ENCODE measurements around the gene CFAP141. TPM values are rescaled to one million over a fixed set of nuclear protein-coding genes. Genes with fewer than 3 reads are reported as not detected.

CFAP141 gene
- total and polyA plus RNA-seq, 3 experiments from 2014 or later, result not detected

DNA sequence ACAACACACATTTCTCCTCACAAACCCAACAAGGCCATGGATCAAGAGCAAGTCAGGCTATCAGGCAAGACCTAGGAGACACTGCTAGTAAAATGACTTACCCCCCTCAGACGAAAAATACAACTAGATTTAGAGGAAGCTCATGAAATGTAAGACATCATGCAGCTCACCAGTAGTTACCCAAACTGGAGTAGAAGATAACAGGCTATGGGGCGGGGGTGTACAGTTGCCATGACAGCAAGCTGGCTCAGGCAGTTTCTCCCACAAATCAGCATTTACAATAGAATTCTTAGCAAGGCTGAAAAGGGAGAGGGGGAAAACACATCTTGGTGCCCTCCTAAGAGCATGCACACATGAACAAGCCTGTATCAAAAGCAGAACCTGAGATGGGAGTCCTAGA lies 28.1 kb downstream of the CFAP141 start:
- Histone ChIP-seq H3K4me1 (ENCODE audit: insufficient read depth, low read length) (peaks cover 64% of the 10 kb centered on the region), H3K4me3 (ENCODE audit: low read length) (no peak overlapping the region)

GRCh38 chr1:154176337-154176736 lies 29.8 kb downstream of the CFAP141 start:
- peaks cover 36% of the 10 kb centered on the region for H3K36me3 ChIP-seq (ENCODE audit: insufficient read depth, low read length)
- POLR2A ChIA-PET, result no interaction called here
- no peak overlapping the region for H3K27ac ChIP-seq (ENCODE audit: low read depth, low read length)

More for the DNA sequence above, 28.1 kb downstream of the CFAP141 start:
- H3K27ac Mint-ChIP-seq, result peak overlapping the region; percentile 58 to 100 (median 91)
- peak overlapping the region; percentile 49 to 100 (median 81) for H3K4me3 Mint-ChIP-seq
- Histone ChIP-seq H3K27ac (ENCODE audit: low read depth, low read length) (no peak overlapping the region), H3K36me3 (ENCODE audit: insufficient read depth, low read length) (peaks cover 19% of the 10 kb centered on the region), H3K9me3 (ENCODE audit: low read length) (no peaks in the 10 kb centered on the region), H3K27me3 (ENCODE audit: insufficient read depth, low read length, poor library complexity, severe bottlenecking) (no peaks in the 10 kb centered on the region)
- H3K9me3 Mint-ChIP-seq, result no peaks in the 10 kb centered on the region
- no peaks in the 10 kb centered on the region for H3K27me3 Mint-ChIP-seq
- H3K36me3 Mint-ChIP-seq, result peaks cover under 1 to 68% (median 4%) of the 10 kb centered on the region in 3 donors
- CTCF ChIA-PET, result no interaction called here
- POLR2A ChIA-PET, result interaction anchor here (1.5 kb wide), 1 partner anchor 20 kb away, joined by 4 read pairs; no protein-coding TSS in a partner anchor
- no peak for DNase-seq
- H3K4me1 Mint-ChIP-seq, result peaks cover 63 to 74% (median 74%) of the 10 kb centered on the region in 3 donors

GRCh38 chr1:154174654-154175053 lies 31.5 kb downstream of the CFAP141 start:
- H3K36me3 ChIP-seq (ENCODE audit: insufficient read depth, low read length), result peaks cover 53% of the 10 kb centered on the region
- no peak overlapping the region for H3K4me3 Mint-ChIP-seq
- CTCF ChIA-PET, result interaction anchor here (1.4 to 3.0 kb wide), 3 partner anchors 13 to 17 kb away, joined by 4 to 7 read pairs (median 6); no protein-coding TSS in a partner anchor
- H3K27ac ChIP-seq (ENCODE audit: low read depth, low read length), result no peak overlapping the region
- POLR2A ChIA-PET, result no interaction called here
- DNase-seq, result no peak
- no peak overlapping the region for H3K4me3 ChIP-seq (ENCODE audit: low read length)
- no peaks in the 10 kb centered on the region for H3K27me3 ChIP-seq (ENCODE audit: insufficient read depth, low read length, poor library complexity, severe bottlenecking)
- no peaks in the 10 kb centered on the region for H3K27me3 Mint-ChIP-seq
- H3K27ac Mint-ChIP-seq, result peak overlapping the region in 1 of 8 donors; percentile 44
- peaks cover 15 to 78% (median 24%) of the 10 kb centered on the region in 3 donors for H3K36me3 Mint-ChIP-seq
- H3K4me1 Mint-ChIP-seq, result peaks cover 56 to 71% (median 71%) of the 10 kb centered on the region in 3 donors
- H3K9me3 ChIP-seq (ENCODE audit: low read length), result no peaks in the 10 kb centered on the region
- no peaks in the 10 kb centered on the region for H3K9me3 Mint-ChIP-seq
- peaks cover 41% of the 10 kb centered on the region for H3K4me1 ChIP-seq (ENCODE audit: insufficient read depth, low read length)

More at GRCh38 chr1:154176337-154176736, 29.8 kb downstream of the CFAP141 start:
- no peaks in the 10 kb centered on the region for H3K27me3 ChIP-seq (ENCODE audit: insufficient read depth, low read length, poor library complexity, severe bottlenecking)
- H3K27me3 Mint-ChIP-seq, result no peaks in the 10 kb centered on the region
- no peaks in the 10 kb centered on the region for H3K9me3 ChIP-seq (ENCODE audit: low read length)
- H3K4me3 ChIP-seq (ENCODE audit: low read length), result no peak overlapping the region
- CTCF ChIA-PET, result interaction anchor here (1.4 to 3.0 kb wide), 2 partner anchors 16 to 20 kb away, joined by 3 to 7 read pairs; no protein-coding TSS in a partner anchor
- peaks cover 65 to 77% (median 77%) of the 10 kb centered on the region in 3 donors for H3K4me1 Mint-ChIP-seq
- peak overlapping the region in 5 of 7 donors; percentile 14 to 62 (median 38) for H3K4me3 Mint-ChIP-seq
- H3K36me3 Mint-ChIP-seq, result peaks cover 13 to 71% (median 17%) of the 10 kb centered on the region in 3 donors
- DNase-seq, result no peak
- H3K9me3 Mint-ChIP-seq, result no peaks in the 10 kb centered on the region
- H3K4me1 ChIP-seq (ENCODE audit: insufficient read depth, low read length), result peaks cover 57% of the 10 kb centered on the region
- peak overlapping the region; percentile 21 to 93 (median 68) for H3K27ac Mint-ChIP-seq

DNA sequence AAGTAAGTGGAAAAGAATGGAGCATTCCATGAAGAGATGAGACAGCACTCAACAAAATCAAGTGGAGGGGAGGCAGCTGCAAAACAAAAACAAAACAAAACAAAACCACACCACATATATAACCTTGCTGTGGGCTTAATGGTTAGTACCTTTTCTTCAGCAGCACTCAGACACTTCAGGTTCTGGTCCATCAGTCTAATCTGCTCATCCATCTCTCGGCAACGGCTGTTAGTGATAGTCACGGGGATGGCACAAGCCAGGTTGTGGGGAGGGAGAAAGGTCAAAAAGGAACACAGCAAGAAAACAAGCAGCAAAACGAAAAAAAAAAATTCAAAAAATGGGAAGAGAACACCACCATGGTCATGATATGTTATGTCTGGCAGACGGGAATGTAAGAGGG lies 34.3 kb downstream of the CFAP141 start:
- Histone ChIP-seq H3K9me3 (ENCODE audit: low read length) (no peaks in the 10 kb centered on the region), H3K4me1 (ENCODE audit: insufficient read depth, low read length) (peaks cover 13% of the 10 kb centered on the region), H3K27me3 (ENCODE audit: insufficient read depth, low read length, poor library complexity, severe bottlenecking) (no peaks in the 10 kb centered on the region), H3K36me3 (ENCODE audit: insufficient read depth, low read length) (peaks cover 70% of the 10 kb centered on the region), H3K4me3 (ENCODE audit: low read length) (no peak overlapping the region), H3K27ac (ENCODE audit: low read depth, low read length) (no peak overlapping the region)
- H3K27ac Mint-ChIP-seq, result peak overlapping the region in 7 of 8 donors; percentile 13 to 82 (median 63)
- no peak overlapping the region for H3K4me3 Mint-ChIP-seq
- H3K9me3 Mint-ChIP-seq, result no peaks in the 10 kb centered on the region
- CTCF ChIA-PET, result interaction anchor here (0.8 to 1.0 kb wide), 2 partner anchors 13 to 185 kb away, joined by 3 read pairs; partner anchors contain the start of gene RAB13
- POLR2A ChIA-PET, result no interaction called here
- H3K36me3 Mint-ChIP-seq, result peaks cover 15 to 84% (median 35%) of the 10 kb centered on the region in 3 donors
- no peaks in the 10 kb centered on the region for H3K27me3 Mint-ChIP-seq
- H3K4me1 Mint-ChIP-seq, result peaks cover 32 to 54% (median 52%) of the 10 kb centered on the region in 3 donors
- DNase-seq, result no peak

- POLR2A ChIA-PET, result no interaction called here
- H3K27ac Mint-ChIP-seq, result peak overlapping the region in 6 of 8 donors; percentile 65 to 86 (median 76)
Observed at GRCh38 chr1:154171223-154171583, 34.9 kb downstream of the CFAP141 start.

GRCh38 chr1:154170547-154171222 lies 35.4 kb downstream of the CFAP141 start:
- Mint-ChIP-seq H3K36me3 (peaks cover 15 to 86% (median 37%) of the 10 kb centered on the region in 3 donors), H3K4me1 (peaks cover 23 to 43% (median 42%) of the 10 kb centered on the region in 3 donors), H3K9me3 (no peaks in the 10 kb centered on the region), H3K4me3 (no peak overlapping the region), H3K27ac (peak overlapping the region; percentile 24 to 88 (median 68)), H3K27me3 (no peaks in the 10 kb centered on the region)
- H3K27ac ChIP-seq (ENCODE audit: low read depth, low read length), result no peak overlapping the region
- ChIA-PET CTCF (interaction anchor here (1.0 kb wide), 1 partner anchor 184 kb away, joined by 3 read pairs; the partner anchor contains the start of gene RAB13), POLR2A (no interaction called here)
- H3K27me3 ChIP-seq (ENCODE audit: insufficient read depth, low read length, poor library complexity, severe bottlenecking), result no peaks in the 10 kb centered on the region
- no peak overlapping the region for H3K4me3 ChIP-seq (ENCODE audit: low read length)
- H3K36me3 ChIP-seq (ENCODE audit: insufficient read depth, low read length), result peaks cover 74% of the 10 kb centered on the region
- no peak for DNase-seq
- H3K9me3 ChIP-seq (ENCODE audit: low read length), result no peaks in the 10 kb centered on the region
- peaks cover 1% of the 10 kb centered on the region for H3K4me1 ChIP-seq (ENCODE audit: insufficient read depth, low read length)

More at GRCh38 chr1:154171223-154171583, 34.9 kb downstream of the CFAP141 start:
- no peak overlapping the region for H3K27ac ChIP-seq (ENCODE audit: low read depth, low read length)
- Mint-ChIP-seq H3K4me3 (no peak overlapping the region), H3K4me1 (peaks cover 28 to 47% (median 45%) of the 10 kb centered on the region in 3 donors), H3K36me3 (peaks cover 15 to 86% (median 35%) of the 10 kb centered on the region in 3 donors), H3K9me3 (no peaks in the 10 kb centered on the region), H3K27me3 (no peaks in the 10 kb centered on the region)
- no peak for DNase-seq
- no peaks in the 10 kb centered on the region for H3K9me3 ChIP-seq (ENCODE audit: low read length)
- CTCF ChIA-PET, result interaction anchor here (0.8 to 1.0 kb wide), 2 partner anchors 12 to 185 kb away, joined by 3 read pairs; partner anchors contain the start of gene RAB13
- H3K4me3 ChIP-seq (ENCODE audit: low read length), result no peak overlapping the region
- no peaks in the 10 kb centered on the region for H3K27me3 ChIP-seq (ENCODE audit: insufficient read depth, low read length, poor library complexity, severe bottlenecking)
- H3K36me3 ChIP-seq (ENCODE audit: insufficient read depth, low read length), result peaks cover 73% of the 10 kb centered on the region
- peaks cover 6% of the 10 kb centered on the region for H3K4me1 ChIP-seq (ENCODE audit: insufficient read depth, low read length)

DNA sequence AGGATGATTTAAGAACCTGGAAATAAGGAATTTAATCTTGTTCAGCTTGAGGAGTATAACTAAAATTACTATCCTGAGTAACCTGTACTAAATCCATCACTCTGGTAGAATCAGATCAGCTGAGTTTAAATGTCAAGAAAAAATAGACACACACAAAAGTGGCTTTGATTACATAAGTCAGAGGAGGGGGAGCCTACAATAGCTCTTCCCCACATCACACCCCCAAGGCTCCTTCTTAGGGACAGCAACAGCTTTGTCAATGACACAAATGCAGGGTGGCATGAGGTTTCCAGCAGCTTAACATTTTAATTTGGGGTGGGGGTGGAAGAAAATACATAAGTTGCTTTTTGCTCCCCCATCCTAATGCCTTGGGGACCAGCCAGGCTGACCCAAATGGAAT lies 38.7 kb downstream of the CFAP141 start:
- Mint-ChIP-seq H3K27ac (peak overlapping the region; percentile 6 to 82 (median 62)), H3K9me3 (no peaks in the 10 kb centered on the region), H3K27me3 (peaks cover 0 to 2% of the 10 kb centered on the region in 2 donors), H3K4me1 (peaks cover 21 to 54% (median 41%) of the 10 kb centered on the region in 3 donors), H3K4me3 (no peak overlapping the region), H3K36me3 (peaks cover 23 to 93% (median 43%) of the 10 kb centered on the region in 3 donors)
- Histone ChIP-seq H3K4me3 (ENCODE audit: low read length) (no peak overlapping the region), H3K4me1 (ENCODE audit: insufficient read depth, low read length) (no peaks in the 10 kb centered on the region), H3K27ac (ENCODE audit: low read depth, low read length) (no peak overlapping the region), H3K27me3 (ENCODE audit: insufficient read depth, low read length, poor library complexity, severe bottlenecking) (no peaks in the 10 kb centered on the region), H3K36me3 (ENCODE audit: insufficient read depth, low read length) (peaks cover 82% of the 10 kb centered on the region), H3K9me3 (ENCODE audit: low read length) (no peaks in the 10 kb centered on the region)
- no peak for DNase-seq
- ChIA-PET POLR2A (interaction anchor here (1.1 kb wide), 1 partner anchor 13 kb away, joined by 3 read pairs; no protein-coding TSS in a partner anchor), CTCF (no interaction called here)

- no peak for DNase-seq
- Histone ChIP-seq H3K27me3 (ENCODE audit: insufficient read depth, low read length, poor library complexity, severe bottlenecking) (no peaks in the 10 kb centered on the region), H3K4me1 (ENCODE audit: insufficient read depth, low read length) (no peaks in the 10 kb centered on the region), H3K36me3 (ENCODE audit: insufficient read depth, low read length) (peaks cover 79% of the 10 kb centered on the region), H3K4me3 (ENCODE audit: low read length) (no peak overlapping the region), H3K27ac (ENCODE audit: low read depth, low read length) (no peak overlapping the region), H3K9me3 (ENCODE audit: low read length) (no peaks in the 10 kb centered on the region)
- CTCF ChIA-PET, result no interaction called here
- H3K9me3 Mint-ChIP-seq, result no peaks in the 10 kb centered on the region
- H3K4me1 Mint-ChIP-seq, result peaks cover 13 to 44% (median 30%) of the 10 kb centered on the region in 3 donors
- H3K36me3 Mint-ChIP-seq, result peaks cover 13 to 91% (median 34%) of the 10 kb centered on the region in 3 donors
- no peak overlapping the region for H3K4me3 Mint-ChIP-seq
- H3K27me3 Mint-ChIP-seq, result peaks cover 0 to 2% of the 10 kb centered on the region in 2 donors
- peak overlapping the region in 4 of 8 donors; percentile 0 to 94 (median 49) for H3K27ac Mint-ChIP-seq
- POLR2A ChIA-PET, result interaction anchor here (0.6 to 1.1 kb wide), 3 partner anchors 15 to 65 kb away, joined by 3 read pairs; no protein-coding TSS in a partner anchor
Observed at GRCh38 chr1:154166207-154166606, 39.9 kb downstream of the CFAP141 start.
